Kidney (tissue), 14 donors: Measurements from ENCODE around the gene KIF12. TPM values are rescaled to one million over a fixed set of nuclear protein-coding genes. Genes with fewer than 3 reads are reported as not detected.

Experiments used
- DNase-seq, 5 donors: peaks; one replicate each; pipeline ENCODE4 v3.0.0-alpha.2; 2013 to 2020
- FAIRE-seq: peaks from 2 replicates; lab custom pipeline; 2012; peaks lifted over from hg19 to GRCh38; lab: Jason Lieb, UNC
- H3K27ac ChIP-seq, 2 donors: one replicate each; pipeline ENCODE4 v1.7.0; 2013; ENCODE audit warnings: low read depth in 2 of 2, low read length in 2 of 2, inconsistent platforms in 1 of 2
- H3K27me3 ChIP-seq: one replicate; pipeline ENCODE4 v1.7.1; 2013; ENCODE audit warnings: low read length, inconsistent platforms; ENCODE audit not compliant: control insufficient read depth, insufficient read depth
- H3K36me3 ChIP-seq, 3 donors: one replicate each; pipeline versions ENCODE4 v1.7.0 to v1.7.1; 2013; ENCODE audit warnings: low read length in 3 of 3, control low read depth in 1 of 3, inconsistent platforms in 1 of 3; ENCODE audit not compliant: insufficient read depth in 3 of 3, control insufficient read depth in 2 of 3
- H3K4me1 ChIP-seq, 3 donors: one replicate each; pipeline versions ENCODE4 v1.7.0 to v1.7.1; 2013; ENCODE audit warnings: low read length in 3 of 3, inconsistent platforms in 1 of 3, low read depth in 1 of 3; ENCODE audit not compliant: control insufficient read depth in 2 of 3, insufficient read depth in 2 of 3
- H3K4me3 ChIP-seq, 3 donors: one replicate each; pipeline versions ENCODE4 v1.7.0 to v1.8.1; 2013; ENCODE audit warnings: low read length in 3 of 3, control low read depth in 1 of 3, inconsistent platforms in 1 of 3
- H3K9ac ChIP-seq, 3 donors: one replicate each; pipeline versions ENCODE4 v1.7.0 to v1.7.1; 2013; ENCODE audit warnings: low read length in 3 of 3, control low read depth in 1 of 3, inconsistent platforms in 1 of 3
- H3K9me3 ChIP-seq, 3 donors: one replicate each; pipeline versions ENCODE4 v1.7.0 to v1.7.1; 2013; ENCODE audit warnings: low read length in 3 of 3, control low read depth in 1 of 3, inconsistent platforms in 1 of 3; ENCODE audit not compliant: control insufficient read depth in 2 of 3, insufficient read depth in 1 of 3
- intact Hi-C: fragments of 100-400 bp; cut with DNase I; formaldehyde crosslinking; loops from one replicate; pipeline ENCODE4 v1.11.1; 2022
- polyA plus RNA-seq: library from polyadenylated mRNA; stranded (reverse); fragments of 350-450 nt; fragmentation: Illumina TruSeq; extraction: RNeasy Lipid Tissue Mini Kit (QIAGEN cat#74804); gene quantifications from one replicate; pipeline ENCODE4 v1.2.3, GENCODE V29; 2014; ENCODE audit warnings: low read depth, low replicate concordance; ENCODE audit not compliant: insufficient read depth
- total RNA-seq: library from RNA; stranded (reverse); fragmentation: NEBNext Ultra II Directional; extraction: Animal tissue kit (Norgen Biotek cat#: 25700); gene quantifications from one replicate; pipeline ENCODE4 v1.2.1, GENCODE V29; 2021
- TF ChIP-seq, protein P1 (sequence below): IDR thresholded peaks from 3 replicates; pipeline ENCODE4 v1.5.1; 2012; ENCODE audit warnings: mild to moderate bottlenecking, moderate library complexity, borderline replicate concordance; ENCODE audit not compliant: insufficient read depth; ENCODE audit errors: extremely low read depth
- donor health status: control.
- donor health status: control.
- donor health status: control.
- donor health status: control.
- donor health status: control.
- donor health status: DM: yes; HTN: yes; CAD: no.
- donor health status: Normal renal cell carcinoma (clear cell type).

Gene KIF12
- total and polyA plus RNA-seq, 2 donors from 2014 or later: 155 to 202 TPM

DNA sequence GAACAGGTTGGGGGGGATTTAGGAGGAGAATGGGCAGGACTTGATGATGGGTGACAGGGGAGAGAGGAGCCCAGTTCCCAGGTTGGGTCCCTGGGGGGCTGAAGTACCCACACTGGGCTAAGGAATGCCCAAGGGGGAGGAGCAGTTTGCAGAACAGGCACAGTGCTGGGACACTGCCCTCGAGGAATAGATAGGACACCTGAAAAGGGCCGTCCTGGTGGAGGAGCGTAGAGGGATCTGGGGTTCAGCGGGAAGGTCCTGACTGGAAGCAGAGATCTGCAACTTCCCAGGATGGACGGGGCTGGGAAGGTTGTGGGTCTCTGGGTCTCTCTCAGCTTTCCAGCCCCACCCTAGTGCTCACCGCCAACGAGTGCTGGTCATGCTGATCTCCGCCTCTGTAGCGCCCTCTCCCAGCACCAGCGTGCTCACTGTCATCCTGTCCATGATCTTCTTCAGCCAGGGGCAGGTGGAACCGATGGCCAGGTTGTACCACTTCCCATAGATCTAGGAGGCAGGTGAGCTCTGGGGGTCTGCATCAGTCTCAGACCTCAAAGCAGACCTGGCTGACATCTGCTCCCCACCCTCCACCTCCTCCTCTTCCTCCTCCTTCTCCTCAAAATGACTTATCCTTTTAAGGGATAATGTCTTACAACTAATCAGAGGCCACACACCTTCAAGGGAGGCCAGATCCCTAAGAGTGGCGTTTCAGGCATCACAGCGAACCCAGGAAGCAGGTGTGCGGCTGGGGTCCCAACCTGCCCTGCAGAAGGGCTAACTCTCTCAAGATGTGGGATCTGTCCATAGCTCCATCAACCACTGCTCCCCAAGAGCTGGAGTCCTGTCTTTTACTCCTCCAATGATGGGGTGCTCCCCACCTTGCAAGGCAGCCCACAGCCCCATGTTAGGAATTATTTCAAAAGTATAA, 22.6 kb downstream of the KIF12 start:
- FAIRE-seq (no peak), DNase-seq (no peak)
- Histone ChIP-seq H3K4me1 (peaks cover 0 to 22% (median 16%) of the 10 kb centered on the region in 3 donors), H3K36me3 (no peaks in the 10 kb centered on the region), H3K4me3 (no peak overlapping the region), H3K27me3 (no peaks in the 10 kb centered on the region), H3K9ac (no peak overlapping the region), H3K27ac (no peak overlapping the region), H3K9me3 (no peaks in the 10 kb centered on the region)
- intact Hi-C loops: no loop called here
- TF ChIP-seq, protein P1, sequence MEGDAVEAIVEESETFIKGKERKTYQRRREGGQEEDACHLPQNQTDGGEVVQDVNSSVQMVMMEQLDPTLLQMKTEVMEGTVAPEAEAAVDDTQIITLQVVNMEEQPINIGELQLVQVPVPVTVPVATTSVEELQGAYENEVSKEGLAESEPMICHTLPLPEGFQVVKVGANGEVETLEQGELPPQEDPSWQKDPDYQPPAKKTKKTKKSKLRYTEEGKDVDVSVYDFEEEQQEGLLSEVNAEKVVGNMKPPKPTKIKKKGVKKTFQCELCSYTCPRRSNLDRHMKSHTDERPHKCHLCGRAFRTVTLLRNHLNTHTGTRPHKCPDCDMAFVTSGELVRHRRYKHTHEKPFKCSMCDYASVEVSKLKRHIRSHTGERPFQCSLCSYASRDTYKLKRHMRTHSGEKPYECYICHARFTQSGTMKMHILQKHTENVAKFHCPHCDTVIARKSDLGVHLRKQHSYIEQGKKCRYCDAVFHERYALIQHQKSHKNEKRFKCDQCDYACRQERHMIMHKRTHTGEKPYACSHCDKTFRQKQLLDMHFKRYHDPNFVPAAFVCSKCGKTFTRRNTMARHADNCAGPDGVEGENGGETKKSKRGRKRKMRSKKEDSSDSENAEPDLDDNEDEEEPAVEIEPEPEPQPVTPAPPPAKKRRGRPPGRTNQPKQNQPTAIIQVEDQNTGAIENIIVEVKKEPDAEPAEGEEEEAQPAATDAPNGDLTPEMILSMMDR: no peak

DNA sequence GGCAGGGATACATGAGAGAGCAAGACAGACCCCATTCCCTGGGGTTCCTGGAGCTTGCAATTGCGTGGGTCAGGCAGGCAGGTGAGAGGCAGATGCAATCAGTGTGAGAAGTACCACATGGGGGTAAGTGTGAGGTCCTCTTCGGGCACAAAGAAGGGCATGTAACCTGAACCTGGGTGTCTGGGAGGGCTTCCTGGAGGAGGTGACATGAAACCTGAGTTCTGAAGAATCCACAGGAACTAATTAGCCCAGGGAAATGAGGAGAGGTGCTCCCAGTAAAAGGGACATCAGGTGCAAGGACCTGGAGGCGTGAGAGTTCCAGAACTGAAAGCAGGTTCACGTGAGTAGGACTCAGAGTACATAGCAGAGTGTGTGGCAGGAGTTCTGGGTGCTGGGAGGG, 23.5 kb downstream of the KIF12 start:
- intact Hi-C loops: no loop called here
- Histone ChIP-seq H3K27me3 (no peaks in the 10 kb centered on the region), H3K4me1 (peaks cover 0 to 17% (median 12%) of the 10 kb centered on the region in 3 donors), H3K27ac (no peak overlapping the region), H3K36me3 (no peaks in the 10 kb centered on the region), H3K9me3 (no peaks in the 10 kb centered on the region), H3K9ac (no peak overlapping the region), H3K4me3 (no peak overlapping the region)
- DNase-seq: no peak
- TF ChIP-seq, protein P1: no peak
- FAIRE-seq: no peak

GRCh38 chr9:114072184-114073140, 26.6 kb downstream of the KIF12 start:
- Histone ChIP-seq H3K27me3 (no peaks in the 10 kb centered on the region), H3K9ac (no peak overlapping the region), H3K4me3 (no peak overlapping the region), H3K4me1 (peaks cover 0 to 4% (median 4%) of the 10 kb centered on the region in 3 donors), H3K27ac (peak overlapping the region in 1 of 2 donors; percentile 4), H3K9me3 (no peaks in the 10 kb centered on the region), H3K36me3 (no peaks in the 10 kb centered on the region)
- FAIRE-seq (no peak), DNase-seq (peak in 2 of 5 donors; percentile 25)
- intact Hi-C loops: no loop called here
- TF ChIP-seq, protein P1: no peak
